ENCODE results near the gene STN1.
"Not testable (repeated sequence)": the region's sequence is repeated elsewhere in the genome, so short reads cannot be mapped to it uniquely, and the experiment has no call there.

STN1 gene

DNA sequence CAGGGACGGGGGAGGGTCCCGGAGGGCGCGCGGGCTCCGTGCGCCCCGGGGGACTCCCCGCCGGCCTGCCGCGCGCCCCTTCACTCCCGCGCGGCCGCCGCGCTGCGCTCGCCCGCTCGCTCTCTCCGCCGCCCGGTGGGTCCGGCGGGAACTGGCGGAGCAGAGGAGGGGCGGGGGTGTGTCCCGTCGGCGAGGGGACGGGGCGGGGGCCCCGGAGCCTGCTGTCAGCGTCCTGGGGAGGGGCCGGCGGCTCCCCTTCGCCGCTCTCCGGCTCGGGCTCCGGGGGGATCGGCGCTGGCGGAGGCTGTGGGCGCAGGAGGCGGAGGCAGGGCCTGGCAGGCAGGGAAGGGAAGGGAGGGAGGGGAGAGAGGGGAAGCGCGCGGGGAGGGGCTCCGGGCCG lies 62.6 kb downstream of the STN1 start, which contains the start of gene SH3PXD2A:
SH3PXD2A (minus strand) TSS at position 153 of the 400 bp plus-strand sequence. CDS start 310 bp downstream, outside the sequence.
- Mint-ChIP-seq H3K4me1 (ENCODE audit: low read depth) (peaks cover 15% of the 10 kb centered on the region), H3K9me3 (no peaks in the 10 kb centered on the region), H3K4me3 (peak within 1 kb of the TSS; percentile 87), H3K36me3 (ENCODE audit: low read depth) (peaks cover 1% of the 10 kb centered on the region), H3K27ac (peak within 1 kb of the TSS; percentile 70), H3K27me3 (ENCODE audit: low read depth) (peaks cover 67% of the 10 kb centered on the region)

DNA sequence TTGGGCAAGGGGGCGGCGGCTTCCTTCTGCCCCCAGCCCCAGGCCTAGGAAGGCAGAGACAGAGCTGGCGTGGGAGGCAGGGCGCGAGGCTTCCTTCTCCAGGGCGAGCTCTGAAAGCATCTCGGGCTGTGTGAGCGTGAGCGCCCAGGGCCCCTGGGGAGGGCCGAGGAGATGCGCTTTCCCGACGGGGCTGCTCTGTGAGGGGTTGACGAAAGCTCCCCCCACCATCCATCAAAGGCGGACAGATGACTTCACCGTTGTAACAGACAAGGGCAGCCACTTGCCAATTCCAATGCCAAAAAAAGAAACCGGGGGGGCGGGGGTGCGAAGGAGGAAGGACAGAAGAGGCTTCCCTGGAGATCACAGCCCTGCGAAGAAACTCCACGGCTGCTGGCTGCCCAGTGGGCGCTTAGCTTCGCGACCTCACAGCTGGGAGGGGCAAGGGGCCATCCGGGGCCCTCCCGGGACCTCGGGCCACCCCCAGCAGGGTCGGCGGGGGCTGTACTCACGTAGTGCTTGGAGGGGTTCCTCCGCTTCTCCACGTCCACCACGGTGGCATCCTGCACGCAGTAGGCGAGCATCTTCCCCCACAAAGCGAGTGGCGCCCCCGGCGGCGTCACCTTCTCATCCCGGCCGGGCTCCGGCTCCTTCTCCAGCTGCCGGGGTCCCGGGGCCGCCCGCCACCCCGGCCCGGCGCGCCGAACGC lies 63.1 kb downstream of the STN1 start:
- Mint-ChIP-seq H3K27ac (peak overlapping the region; percentile 70), H3K27me3 (ENCODE audit: low read depth) (peaks cover 73% of the 10 kb centered on the region), H3K4me3 (peak overlapping the region; percentile 87), H3K9me3 (no peaks in the 10 kb centered on the region), H3K36me3 (ENCODE audit: low read depth) (peaks cover 1% of the 10 kb centered on the region), H3K4me1 (ENCODE audit: low read depth) (peaks cover 15% of the 10 kb centered on the region)

DNA sequence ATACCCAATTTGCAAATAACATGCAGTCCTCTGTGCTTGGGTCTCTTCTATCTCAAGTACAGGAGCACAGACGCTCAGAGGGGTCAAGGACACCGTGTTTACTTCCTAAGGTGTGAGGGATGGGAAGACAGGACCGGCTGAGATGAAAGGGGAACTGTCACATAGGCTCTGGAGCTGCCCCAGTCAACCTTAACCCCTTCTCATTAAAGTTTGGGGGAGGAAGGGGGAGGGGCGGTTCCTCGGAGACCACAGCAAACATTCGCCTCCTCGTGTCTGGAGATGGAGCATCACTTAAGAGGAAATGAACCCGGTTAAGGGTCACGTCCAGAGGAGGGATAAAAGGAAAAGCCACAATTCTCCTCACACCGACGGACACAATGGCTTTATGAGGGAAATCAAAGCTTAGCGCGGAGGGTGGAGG lies 63.7 kb downstream of the STN1 start:
- H3K27me3 Mint-ChIP-seq (ENCODE audit: low read depth) = peaks cover 76% of the 10 kb centered on the region
- peak overlapping the region; percentile 87 for H3K4me3 Mint-ChIP-seq
- no peaks in the 10 kb centered on the region for H3K9me3 Mint-ChIP-seq
- H3K4me1 Mint-ChIP-seq (ENCODE audit: low read depth) = peaks cover 15% of the 10 kb centered on the region
- no peak overlapping the region for H3K27ac Mint-ChIP-seq
- peaks cover 1% of the 10 kb centered on the region for H3K36me3 Mint-ChIP-seq (ENCODE audit: low read depth)

DNA sequence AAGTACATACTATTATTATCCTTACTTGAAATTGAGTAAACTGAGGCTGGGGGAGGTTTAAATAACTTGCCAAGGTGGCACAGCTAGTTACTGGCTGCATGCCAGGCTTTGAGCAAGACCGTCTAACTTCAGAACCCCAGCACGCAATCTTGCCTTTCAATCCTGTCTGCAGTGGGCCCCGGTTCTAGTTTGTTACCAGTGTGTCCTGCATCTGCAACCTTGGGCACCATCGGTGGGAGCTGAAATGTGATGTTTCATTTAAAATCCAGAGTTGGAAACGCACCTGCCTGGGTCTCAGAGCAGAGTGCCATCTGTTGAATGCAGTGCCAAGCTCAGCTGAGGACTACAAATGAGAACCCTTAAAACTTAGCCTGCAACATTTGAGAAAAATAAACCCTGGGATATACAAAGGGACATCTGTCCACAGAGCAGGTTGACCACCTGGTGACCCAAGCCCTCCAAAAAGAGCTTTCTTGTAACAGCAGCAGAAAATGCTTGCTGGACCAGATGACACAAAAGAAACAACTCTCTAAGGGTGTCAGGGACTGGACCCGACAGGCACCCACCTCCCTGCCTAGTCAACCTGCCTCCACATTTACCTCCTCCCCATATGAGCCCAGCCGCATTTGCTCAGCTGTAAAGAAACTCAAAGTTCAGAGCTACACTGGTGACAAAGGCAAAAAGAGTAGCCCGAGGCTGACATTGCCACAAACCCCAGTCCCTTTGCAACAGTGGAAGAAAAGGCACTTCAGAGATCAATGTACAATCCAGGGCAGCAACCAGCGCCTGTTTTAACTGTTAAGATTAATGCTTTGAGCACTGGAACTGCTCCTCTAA lies 64.3 kb downstream of the STN1 start:
- Mint-ChIP-seq H3K4me1 (ENCODE audit: low read depth) (peaks cover 13% of the 10 kb centered on the region), H3K27me3 (ENCODE audit: low read depth) (peaks cover 74% of the 10 kb centered on the region), H3K4me3 (peak overlapping the region; percentile 87), H3K27ac (no peak overlapping the region), H3K9me3 (no peaks in the 10 kb centered on the region), H3K36me3 (ENCODE audit: low read depth) (peaks cover 1% of the 10 kb centered on the region)

DNA sequence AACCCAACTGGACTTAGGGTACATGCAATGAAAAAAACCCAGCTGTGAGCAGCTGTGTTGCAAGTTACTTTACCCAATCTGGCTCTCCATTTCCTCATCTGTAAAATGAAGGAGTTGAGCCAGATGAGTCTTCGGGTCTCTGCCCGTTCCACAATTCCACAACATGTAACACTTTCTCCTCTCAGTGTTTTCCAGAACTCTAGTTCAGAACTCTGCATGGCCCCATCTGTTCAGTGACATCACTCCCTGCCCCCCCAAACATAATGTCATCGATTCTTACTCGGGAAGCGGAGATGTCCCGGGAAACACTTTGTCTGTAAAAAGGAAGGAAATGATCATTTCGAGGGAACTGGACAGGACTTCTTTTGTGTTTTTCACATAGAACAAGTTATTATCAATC lies 65.1 kb downstream of the STN1 start:
- Mint-ChIP-seq H3K4me3 (no peak overlapping the region), H3K4me1 (ENCODE audit: low read depth) (peaks cover 16% of the 10 kb centered on the region), H3K36me3 (ENCODE audit: low read depth) (peaks cover 1% of the 10 kb centered on the region), H3K9me3 (no peaks in the 10 kb centered on the region), H3K27ac (no peak overlapping the region), H3K27me3 (ENCODE audit: low read depth) (peaks cover 75% of the 10 kb centered on the region)

DNA sequence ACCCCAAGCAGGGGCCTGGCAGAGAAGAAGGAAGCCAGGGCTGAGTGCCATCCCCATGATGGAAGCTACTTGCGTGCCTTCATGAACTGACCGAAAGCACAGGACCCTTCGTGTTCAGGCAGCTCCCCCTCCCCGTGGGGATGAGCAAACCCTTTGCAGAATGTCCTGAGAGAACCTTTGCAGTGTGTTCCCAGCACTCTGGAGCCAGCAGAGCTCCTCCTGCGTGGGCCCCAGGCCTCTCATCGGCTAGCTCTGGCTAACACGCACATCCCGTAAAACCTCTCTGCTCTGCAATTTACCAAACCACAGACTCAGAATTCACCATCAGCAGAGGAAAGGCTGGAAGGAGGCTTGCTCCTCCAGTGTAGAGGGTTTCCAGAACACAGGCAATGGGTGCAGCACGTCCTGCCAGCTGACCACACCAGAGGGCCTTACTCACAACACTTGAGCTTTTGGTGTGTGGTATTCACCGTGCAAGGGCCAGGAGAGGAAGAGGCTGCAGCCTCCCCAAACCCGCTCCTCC lies 65.7 kb downstream of the STN1 start:
- no peaks in the 10 kb centered on the region for H3K9me3 Mint-ChIP-seq
- H3K4me1 Mint-ChIP-seq (ENCODE audit: low read depth) = peaks cover 16% of the 10 kb centered on the region
- no peak overlapping the region for H3K4me3 Mint-ChIP-seq
- peaks cover 1% of the 10 kb centered on the region for H3K36me3 Mint-ChIP-seq (ENCODE audit: low read depth)
- H3K27me3 Mint-ChIP-seq (ENCODE audit: low read depth) = peaks cover 69% of the 10 kb centered on the region
- H3K27ac Mint-ChIP-seq = no peak overlapping the region

DNA sequence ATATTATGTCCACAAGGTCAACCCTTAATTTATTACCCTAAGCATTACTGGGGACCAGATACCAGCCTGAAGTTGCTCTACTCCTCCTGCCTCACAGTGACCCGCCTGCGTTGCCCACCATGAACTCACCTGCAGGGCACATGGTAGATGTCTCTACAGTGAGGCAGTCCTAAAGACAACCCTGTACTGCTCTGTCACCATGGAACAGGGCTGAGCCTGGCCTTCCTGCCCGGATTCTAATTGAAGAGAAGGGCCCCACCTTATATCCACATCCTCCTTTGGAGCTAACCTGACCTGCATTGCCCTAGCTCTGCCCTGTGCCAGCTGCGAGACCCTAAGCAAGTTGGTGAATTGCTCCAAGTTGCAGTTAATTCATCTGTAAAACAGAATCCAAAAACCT lies 66.7 kb downstream of the STN1 start:
- Mint-ChIP-seq H3K27ac (no peak overlapping the region), H3K36me3 (ENCODE audit: low read depth) (peaks cover 1% of the 10 kb centered on the region), H3K9me3 (no peaks in the 10 kb centered on the region), H3K27me3 (ENCODE audit: low read depth) (peaks cover 59% of the 10 kb centered on the region), H3K4me3 (no peak overlapping the region), H3K4me1 (ENCODE audit: low read depth) (peaks cover 21% of the 10 kb centered on the region)

DNA sequence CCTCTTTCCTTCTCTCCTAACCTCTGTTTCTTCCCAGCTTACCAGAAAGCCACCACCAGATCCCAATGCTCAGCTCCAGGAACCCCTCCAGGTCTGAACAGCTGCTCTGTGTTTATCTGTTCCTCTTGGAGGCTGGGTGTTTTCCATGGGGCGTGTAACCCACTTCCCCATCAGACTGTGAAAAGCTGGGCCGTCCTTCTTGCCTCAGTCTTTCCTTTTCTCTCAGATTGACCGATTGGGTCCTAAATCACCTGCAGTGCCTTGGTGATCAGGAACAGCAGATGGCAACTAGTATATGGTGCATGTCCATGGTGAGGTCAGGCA lies 67.5 kb downstream of the STN1 start:
- H3K4me3 Mint-ChIP-seq = no peak overlapping the region
- no peak overlapping the region for H3K27ac Mint-ChIP-seq
- peaks cover 54% of the 10 kb centered on the region for H3K27me3 Mint-ChIP-seq (ENCODE audit: low read depth)
- peaks cover 27% of the 10 kb centered on the region for H3K4me1 Mint-ChIP-seq (ENCODE audit: low read depth)
- peaks cover 1% of the 10 kb centered on the region for H3K36me3 Mint-ChIP-seq (ENCODE audit: low read depth)
- no peaks in the 10 kb centered on the region for H3K9me3 Mint-ChIP-seq

DNA sequence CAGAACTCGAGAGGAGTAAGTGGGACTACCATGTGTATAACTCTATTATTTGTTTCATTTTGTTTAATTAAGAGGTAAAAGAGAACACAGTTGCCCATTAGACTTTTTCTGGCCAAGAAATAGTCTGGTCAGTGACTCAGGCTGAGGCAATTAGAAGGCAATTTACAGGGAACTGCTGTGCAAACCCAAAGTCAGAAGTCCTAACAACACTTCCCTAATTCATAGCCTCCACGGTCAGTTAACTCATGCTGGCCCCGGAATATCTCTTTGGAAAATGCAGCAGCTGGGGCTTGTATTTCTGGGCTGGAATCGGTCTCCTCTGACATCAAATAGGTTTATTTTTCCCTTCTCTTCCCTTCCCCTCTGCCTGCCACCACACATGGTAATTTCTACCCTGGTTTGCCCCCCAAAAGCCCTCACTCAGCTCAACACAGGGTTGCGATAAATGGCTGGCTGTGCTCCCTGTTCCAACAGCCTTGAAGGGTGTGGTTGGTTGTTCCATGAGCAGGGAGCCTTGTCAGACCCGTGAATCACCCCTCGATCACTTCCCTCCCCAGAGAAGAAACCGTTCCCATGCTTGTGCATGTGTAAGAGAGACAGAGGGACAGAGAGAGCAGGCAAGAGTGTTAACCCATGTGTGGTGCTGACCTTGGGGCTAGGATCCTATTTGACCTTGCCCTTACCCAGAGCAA lies 68.0 kb downstream of the STN1 start:
- Mint-ChIP-seq H3K9me3 (no peaks in the 10 kb centered on the region), H3K4me1 (ENCODE audit: low read depth) (peaks cover 32% of the 10 kb centered on the region), H3K4me3 (no peak overlapping the region), H3K27ac (no peak overlapping the region), H3K27me3 (ENCODE audit: low read depth) (peaks cover 54% of the 10 kb centered on the region), H3K36me3 (ENCODE audit: low read depth) (peaks cover 1% of the 10 kb centered on the region)

DNA sequence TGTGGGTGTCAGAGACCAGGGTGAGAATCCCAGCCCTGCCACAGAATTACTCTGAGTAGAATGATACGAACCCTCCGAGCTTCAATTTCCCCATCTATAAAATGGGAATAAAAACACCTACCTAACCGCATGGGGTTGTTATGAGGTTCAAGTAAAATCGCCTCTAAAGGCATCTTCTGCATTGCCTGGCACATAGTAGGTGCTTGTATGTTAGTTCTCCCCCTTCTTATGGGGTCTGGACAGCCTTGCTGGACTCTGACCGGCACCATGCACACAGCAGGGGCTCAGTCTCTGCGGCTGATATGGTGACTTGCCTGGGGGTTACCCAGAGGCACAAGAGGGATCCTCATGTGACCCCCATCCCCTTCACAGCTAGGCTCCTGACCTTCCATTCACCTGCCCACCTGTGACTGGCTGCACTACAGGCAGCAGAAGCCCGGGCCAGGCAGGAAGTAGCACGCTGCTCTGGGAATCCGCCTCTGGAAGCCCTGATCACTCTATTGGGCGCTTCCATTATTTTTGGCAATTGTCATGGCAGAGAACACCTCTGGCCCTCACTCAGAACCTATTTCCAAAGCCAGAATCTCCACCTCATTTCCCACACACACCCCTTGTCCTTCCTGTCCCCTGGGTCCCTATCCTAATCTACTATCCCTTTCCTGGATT lies 68.6 kb downstream of the STN1 start:
- no peak overlapping the region for H3K4me3 Mint-ChIP-seq
- H3K27ac Mint-ChIP-seq = no peak overlapping the region
- H3K9me3 Mint-ChIP-seq = no peaks in the 10 kb centered on the region
- H3K36me3 Mint-ChIP-seq (ENCODE audit: low read depth) = peaks cover 1% of the 10 kb centered on the region
- H3K4me1 Mint-ChIP-seq (ENCODE audit: low read depth) = peaks cover 28% of the 10 kb centered on the region
- H3K27me3 Mint-ChIP-seq (ENCODE audit: low read depth) = peaks cover 49% of the 10 kb centered on the region

DNA sequence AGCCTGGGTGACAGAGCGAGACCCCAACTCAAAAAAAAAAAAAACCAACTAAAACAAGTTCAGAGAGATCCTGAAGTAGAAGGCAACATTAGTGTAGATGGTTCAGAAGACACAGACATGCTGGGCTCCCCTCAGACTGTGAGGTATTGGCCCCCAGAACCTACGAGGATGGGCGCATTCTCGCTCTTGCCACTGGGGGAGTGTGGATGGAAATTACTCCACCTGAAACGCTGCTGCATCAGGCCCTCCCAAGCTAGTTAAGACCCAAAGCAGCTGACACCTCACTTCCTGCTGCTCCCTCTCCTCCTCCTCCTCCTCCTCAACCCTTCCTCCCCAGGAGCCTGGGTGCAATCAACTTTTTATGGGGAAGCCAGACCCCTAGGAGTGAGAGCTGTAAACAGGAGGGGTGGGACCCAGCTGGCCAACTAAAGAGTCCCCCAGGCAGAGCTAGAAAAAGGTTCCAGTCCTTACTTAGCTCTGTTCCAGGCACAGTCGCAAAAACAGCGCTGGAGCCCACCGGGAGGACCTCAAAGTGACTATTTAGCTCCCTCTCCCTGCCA lies 70.0 kb downstream of the STN1 start:
- H3K36me3 Mint-ChIP-seq (ENCODE audit: low read depth) = no peaks in the 10 kb centered on the region
- H3K27ac Mint-ChIP-seq = no peak overlapping the region
- peaks cover 35% of the 10 kb centered on the region for H3K27me3 Mint-ChIP-seq (ENCODE audit: low read depth)
- H3K4me1 Mint-ChIP-seq (ENCODE audit: low read depth) = peaks cover 25% of the 10 kb centered on the region
- no peak overlapping the region for H3K4me3 Mint-ChIP-seq
- no peaks in the 10 kb centered on the region for H3K9me3 Mint-ChIP-seq

DNA sequence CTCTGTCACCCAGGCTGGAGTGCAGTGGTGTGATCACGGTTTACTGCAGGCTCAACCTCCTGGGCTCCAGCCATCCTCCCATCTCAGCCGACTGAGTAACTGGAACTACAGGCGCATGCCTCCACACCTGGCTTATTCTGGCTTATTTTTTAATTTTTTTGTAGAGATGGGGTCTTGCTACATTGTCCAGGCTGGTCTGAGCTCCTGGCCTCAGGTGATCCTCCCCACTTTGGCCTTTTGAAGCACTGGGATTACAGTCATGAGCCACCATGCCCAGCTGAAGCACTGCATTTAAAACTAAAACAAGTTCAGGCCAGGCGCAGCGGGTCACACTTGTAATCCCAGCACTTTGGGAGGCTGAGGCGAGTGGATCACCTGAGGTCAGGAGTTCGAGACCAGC lies 70.6 kb downstream of the STN1 start:
- H3K27me3 Mint-ChIP-seq (ENCODE audit: low read depth) = peaks cover 35% of the 10 kb centered on the region
- no peaks in the 10 kb centered on the region for H3K9me3 Mint-ChIP-seq
- H3K4me3 Mint-ChIP-seq = no peak overlapping the region
- no peak overlapping the region for H3K27ac Mint-ChIP-seq
- no peaks in the 10 kb centered on the region for H3K36me3 Mint-ChIP-seq (ENCODE audit: low read depth)
- peaks cover 25% of the 10 kb centered on the region for H3K4me1 Mint-ChIP-seq (ENCODE audit: low read depth)

DNA sequence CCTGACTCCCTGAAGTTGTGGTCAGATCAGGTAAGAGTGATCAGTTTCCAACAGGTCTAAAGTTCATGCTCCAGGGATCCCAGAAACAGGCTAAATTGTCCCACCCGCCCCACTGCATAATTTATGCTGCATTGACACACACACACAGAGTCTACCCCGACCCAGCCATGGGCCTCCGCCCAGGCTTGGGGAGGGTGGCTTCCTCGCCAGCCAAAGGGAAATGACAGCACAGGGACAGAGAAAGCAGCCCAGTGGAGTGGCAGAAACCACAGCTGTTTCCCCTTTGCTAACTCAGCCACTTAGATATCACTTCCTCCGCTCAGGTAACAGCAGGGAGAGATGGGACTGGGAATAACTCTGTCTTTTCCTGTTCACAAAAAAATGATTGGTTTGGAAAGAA lies 72.0 kb downstream of the STN1 start:
- no peaks in the 10 kb centered on the region for H3K36me3 Mint-ChIP-seq (ENCODE audit: low read depth)
- peak overlapping the region; percentile 74 for H3K27ac Mint-ChIP-seq
- H3K4me3 Mint-ChIP-seq = peak overlapping the region; percentile 60
- no peaks in the 10 kb centered on the region for H3K9me3 Mint-ChIP-seq
- peaks cover 25% of the 10 kb centered on the region for H3K4me1 Mint-ChIP-seq (ENCODE audit: low read depth)
- H3K27me3 Mint-ChIP-seq (ENCODE audit: low read depth) = peaks cover 26% of the 10 kb centered on the region

DNA sequence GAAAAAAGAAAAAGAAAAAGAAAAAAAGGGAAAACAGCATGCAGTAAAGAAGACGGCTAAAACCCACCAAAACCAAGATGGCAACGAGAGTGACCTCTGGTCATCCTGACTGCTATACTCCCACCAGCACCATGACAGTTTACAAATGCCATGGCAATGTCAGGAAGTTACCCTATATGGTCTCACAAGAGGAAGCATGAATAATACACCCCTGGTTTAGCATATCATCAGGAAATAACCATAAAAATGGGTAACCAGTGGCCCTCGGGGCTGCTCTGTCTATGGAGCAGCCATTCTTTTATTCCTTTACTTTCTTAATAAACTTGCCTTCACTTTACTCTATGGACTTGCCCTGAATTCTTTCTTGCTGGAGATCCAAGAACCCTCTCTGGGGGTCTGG lies 72.6 kb downstream of the STN1 start:
- not testable (repeated sequence) for H3K9me3 Mint-ChIP-seq; H3K36me3 Mint-ChIP-seq (ENCODE audit: low read depth)
- peaks cover 24% of the 10 kb centered on the region for H3K27me3 Mint-ChIP-seq (ENCODE audit: low read depth)
- peak overlapping the region; percentile 60 for H3K4me3 Mint-ChIP-seq
- H3K27ac Mint-ChIP-seq = peak overlapping the region; percentile 74
- H3K4me1 Mint-ChIP-seq (ENCODE audit: low read depth) = peaks cover 27% of the 10 kb centered on the region
